CD4-positive, alpha-beta T cell (primary cell): ENCODE results near the gene CYP2E1. TPM values are rescaled to one million over a fixed set of nuclear protein-coding genes. Genes with fewer than 3 reads are reported as not detected.

Source experiments
- ATAC-seq: fragments of 200-7000 bp; cut with Tn5 transposase; one replicate; pipeline ENCODE4 v1.10.0; 2022; ENCODE audit warnings: mild to moderate bottlenecking; ENCODE audit not compliant: poor library complexity
- CTCF ChIA-PET: fragments of 350-600 bp; sonication (Branson Sonifier 250); formaldehyde crosslinking; loops from one replicate; lab custom pipeline; 2021; ENCODE audit warnings: antibody characterized with exemption, inconsistent platforms; lab: Charles Lee
- POLR2A ChIA-PET: fragments of 350-600 bp; sonication (Branson Sonifier 250); formaldehyde crosslinking; loops from one replicate; lab custom pipeline; 2021; ENCODE audit warnings: antibody characterized with exemption, inconsistent platforms; lab: Charles Lee
- DNase-seq, 14 experiments: peaks; one replicate each; pipeline ENCODE4 v3.0.0-alpha.2; 2013 to 2020; ENCODE audit warnings: mixed read lengths in 2 of 14
- H3K27ac ChIP-seq, 2 donors: one replicate each; pipeline versions ENCODE4 v1.5.1 to v1.7.0; 2013; ENCODE audit warnings: low read length in 2 of 2, low read depth in 1 of 2, mild to moderate bottlenecking in 1 of 2
- H3K27me3 ChIP-seq, 2 experiments: 1 replicate in 1 of 2; 2 replicates in 1 of 2; pipeline versions ENCODE4 v1.6.1 to v1.7.0; 2013; ENCODE audit warnings: low read length in 2 of 2, control low read depth in 1 of 2, mild to moderate bottlenecking in 1 of 2, moderate library complexity in 1 of 2; ENCODE audit not compliant: insufficient read depth in 2 of 2, control insufficient read depth in 1 of 2
- H3K36me3 ChIP-seq: one replicate; pipeline ENCODE4 v1.6.1; 2013; ENCODE audit warnings: low read length, control low read depth; ENCODE audit not compliant: insufficient read depth
- H3K4me1 ChIP-seq: one replicate; pipeline ENCODE4 v1.6.1; 2013; ENCODE audit warnings: low read length, control low read depth; ENCODE audit not compliant: insufficient read depth
- H3K4me3 ChIP-seq: one replicate; pipeline ENCODE4 v1.5.1; 2013; ENCODE audit warnings: mild to moderate bottlenecking, low read length, moderate library complexity
- H3K9me3 ChIP-seq, 2 experiments: 1 replicate in 1 of 2; 2 replicates in 1 of 2; pipeline versions ENCODE4 v1.6.1 to v1.7.0; 2013; ENCODE audit warnings: low read length in 2 of 2, mild to moderate bottlenecking in 2 of 2, control low read depth in 1 of 2, moderate library complexity in 1 of 2; ENCODE audit not compliant: control insufficient read depth in 1 of 2, insufficient read depth in 1 of 2
- H3K27ac Mint-ChIP-seq: one replicate; pipeline ENCODE4 v1.8.0; 2020; ENCODE audit warnings: mixed read lengths
- H3K27me3 Mint-ChIP-seq: one replicate; pipeline ENCODE4 v1.8.0; 2021; ENCODE audit warnings: mixed read lengths
- H3K36me3 Mint-ChIP-seq: one replicate; pipeline ENCODE4 v1.8.0; 2021; ENCODE audit warnings: low read depth, mixed read lengths
- H3K4me1 Mint-ChIP-seq: one replicate; pipeline ENCODE4 v1.8.0; 2021; ENCODE audit warnings: low read depth, mixed read lengths
- H3K4me3 Mint-ChIP-seq: one replicate; pipeline ENCODE4 v1.8.0; 2020; ENCODE audit warnings: mild to moderate bottlenecking, mixed read lengths
- H3K9me3 Mint-ChIP-seq: one replicate; pipeline ENCODE4 v1.8.0; 2020; ENCODE audit warnings: mixed read lengths
- CTCF ChIP-seq: fragments of 200-600 bp; IDR thresholded peaks from one replicate; pipeline ENCODE4 v1.8.0; 2022; ENCODE audit warnings: antibody characterized with exemption, mild to moderate bottlenecking
- intact Hi-C, 2 experiments: fragments of 100-400 bp; cut with DNase I in 1 of 2; cut with micrococcal nuclease in 1 of 2; formaldehyde crosslinking; loops; one replicate each; pipeline versions ENCODE4 v1.15.1 to v1.9.0; 2023 to 2025; cut with DNase I, micrococcal nuclease
- total RNA-seq, 174 experiments: library from RNA in 2 of 174; stranded (reverse) in 2 of 174; gene quantifications; one replicate each; pipeline ENCODE4 v1.2.3 and lab custom pipeline; 2021 to 2026

The CYP2E1 gene
- total RNA-seq, 2 experiments from 2014 or later: 1.6 to 2.0 TPM

DNA sequence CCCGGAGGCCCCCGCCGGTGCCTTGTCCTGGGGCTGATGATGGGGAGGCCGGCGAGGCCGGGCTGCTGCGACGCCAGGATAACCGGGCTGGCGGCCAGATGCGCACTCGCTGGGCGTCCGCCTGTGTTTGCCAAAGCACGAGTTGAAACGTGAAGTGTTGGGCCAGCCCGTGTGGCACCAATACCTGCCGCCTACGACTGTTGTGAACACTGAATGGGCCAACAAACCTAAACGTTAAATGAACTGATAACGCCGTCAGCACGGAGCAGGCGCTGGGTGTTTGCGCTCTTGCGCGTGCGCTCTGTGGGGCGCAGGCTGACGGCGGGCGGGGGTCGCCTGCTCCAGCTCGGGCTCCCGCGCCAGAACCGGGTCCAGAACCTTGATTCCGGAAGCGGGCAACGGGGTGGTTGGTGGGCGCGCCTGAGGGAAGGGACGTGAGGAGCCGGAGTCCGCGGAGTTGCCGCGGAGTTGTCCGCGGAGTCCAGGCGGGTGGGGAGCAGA, 658 bp downstream of the CYP2E1 start:
- H3K4me3 ChIP-seq: peak overlapping the region; percentile 40
- peaks cover 14 to 28% of the 10 kb centered on the region in 2 experiments for H3K9me3 ChIP-seq
- DNase-seq: no peak
- Mint-ChIP-seq H3K27ac (no peak overlapping the region), H3K4me1 (peaks cover 30% of the 10 kb centered on the region), H3K36me3 (no peaks in the 10 kb centered on the region), H3K4me3 (no peak overlapping the region), H3K9me3 (peaks cover 4% of the 10 kb centered on the region), H3K27me3 (peaks cover 72% of the 10 kb centered on the region)
- H3K36me3 ChIP-seq: no peaks in the 10 kb centered on the region
- intact Hi-C loops: no loop called here
- H3K4me1 ChIP-seq: peaks cover 35% of the 10 kb centered on the region
- TF ChIP-seq CTCF: no peak
- ATAC-seq: no peak
- POLR2A ChIA-PET: no interaction called here
- peaks cover 33 to 57% of the 10 kb centered on the region in 2 experiments for H3K27me3 ChIP-seq
- H3K27ac ChIP-seq: no peak overlapping the region
- CTCF ChIA-PET: no interaction called here

GRCh38 chr10:133528296-133528844, 1.2 kb downstream of the CYP2E1 start:
- DNase-seq (no peak), ATAC-seq (no peak)
- H3K27me3 ChIP-seq: peaks cover 33 to 63% of the 10 kb centered on the region in 2 experiments
- no peak overlapping the region for H3K27ac ChIP-seq
- ChIA-PET POLR2A (no interaction called here), CTCF (no interaction called here)
- H3K27me3 Mint-ChIP-seq: peaks cover 77% of the 10 kb centered on the region
- intact Hi-C loops: no loop called here
- H3K36me3 Mint-ChIP-seq: no peaks in the 10 kb centered on the region
- peaks cover 9 to 28% of the 10 kb centered on the region in 2 experiments for H3K9me3 ChIP-seq
- peaks cover 2% of the 10 kb centered on the region for H3K9me3 Mint-ChIP-seq
- peaks cover 35% of the 10 kb centered on the region for H3K4me1 ChIP-seq
- H3K4me1 Mint-ChIP-seq: peaks cover 30% of the 10 kb centered on the region
- peak overlapping the region; percentile 40 for H3K4me3 ChIP-seq
- TF ChIP-seq CTCF: no peak
- H3K36me3 ChIP-seq: no peaks in the 10 kb centered on the region
- H3K4me3 Mint-ChIP-seq: peak overlapping the region; percentile 56
- no peak overlapping the region for H3K27ac Mint-ChIP-seq

DNA sequence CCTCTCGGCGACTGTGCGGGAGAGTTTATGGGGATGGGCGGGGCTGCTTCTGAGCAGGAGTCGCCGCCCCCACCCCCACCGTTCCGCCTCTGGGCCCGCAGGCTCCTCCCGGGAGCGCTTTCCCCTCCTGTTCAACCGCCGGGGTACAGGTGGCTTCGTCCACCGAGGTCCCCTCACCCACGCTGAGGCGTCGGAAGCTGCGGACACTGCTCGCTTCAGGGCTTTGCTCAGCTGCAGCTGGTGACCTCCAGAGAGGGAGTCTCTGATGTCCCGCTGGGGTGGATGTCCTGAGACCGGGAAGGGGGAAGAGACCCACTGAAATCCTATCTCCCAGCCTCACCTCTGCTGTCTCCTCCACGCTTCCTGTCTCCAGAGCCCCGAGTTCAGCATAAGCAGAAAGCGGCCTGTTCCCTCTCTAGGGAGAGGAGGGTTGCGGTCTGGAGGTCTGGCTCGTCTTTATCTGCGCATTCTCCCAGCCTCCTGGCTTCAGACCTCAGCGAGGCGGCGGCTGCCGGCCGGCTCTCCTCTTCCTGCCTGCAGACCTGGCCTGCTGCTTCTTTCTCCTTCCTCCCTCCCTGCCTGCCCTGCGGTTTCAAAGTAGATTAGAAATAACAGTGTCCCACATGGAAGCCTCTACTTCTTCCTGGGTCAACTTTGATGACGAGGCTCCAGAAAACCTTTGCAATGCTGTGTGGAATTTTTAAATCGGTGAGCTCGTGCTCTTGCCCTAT, 1.8 kb downstream of the CYP2E1 start:
- Mint-ChIP-seq H3K27ac (no peak overlapping the region), H3K4me1 (peaks cover 30% of the 10 kb centered on the region), H3K4me3 (peak overlapping the region; percentile 63), H3K9me3 (no peaks in the 10 kb centered on the region), H3K27me3 (peaks cover 77% of the 10 kb centered on the region), H3K36me3 (no peaks in the 10 kb centered on the region)
- ChIA-PET CTCF (no interaction called here), POLR2A (no interaction called here)
- H3K9me3 ChIP-seq: peaks cover 3 to 28% of the 10 kb centered on the region in 2 experiments
- peaks cover 33 to 63% of the 10 kb centered on the region in 2 experiments for H3K27me3 ChIP-seq
- DNase-seq (peak in 1 of 14 experiments; percentile 28), ATAC-seq (no peak)
- intact Hi-C loops: no loop called here
- no peaks in the 10 kb centered on the region for H3K36me3 ChIP-seq
- H3K4me3 ChIP-seq: peak overlapping the region; percentile 40
- H3K27ac ChIP-seq: no peak overlapping the region
- no peak for TF ChIP-seq CTCF
- H3K4me1 ChIP-seq: peaks cover 35% of the 10 kb centered on the region
